Measurements from ENCODE around the gene PCDHGB4.

The PCDHGB4 gene

DNA sequence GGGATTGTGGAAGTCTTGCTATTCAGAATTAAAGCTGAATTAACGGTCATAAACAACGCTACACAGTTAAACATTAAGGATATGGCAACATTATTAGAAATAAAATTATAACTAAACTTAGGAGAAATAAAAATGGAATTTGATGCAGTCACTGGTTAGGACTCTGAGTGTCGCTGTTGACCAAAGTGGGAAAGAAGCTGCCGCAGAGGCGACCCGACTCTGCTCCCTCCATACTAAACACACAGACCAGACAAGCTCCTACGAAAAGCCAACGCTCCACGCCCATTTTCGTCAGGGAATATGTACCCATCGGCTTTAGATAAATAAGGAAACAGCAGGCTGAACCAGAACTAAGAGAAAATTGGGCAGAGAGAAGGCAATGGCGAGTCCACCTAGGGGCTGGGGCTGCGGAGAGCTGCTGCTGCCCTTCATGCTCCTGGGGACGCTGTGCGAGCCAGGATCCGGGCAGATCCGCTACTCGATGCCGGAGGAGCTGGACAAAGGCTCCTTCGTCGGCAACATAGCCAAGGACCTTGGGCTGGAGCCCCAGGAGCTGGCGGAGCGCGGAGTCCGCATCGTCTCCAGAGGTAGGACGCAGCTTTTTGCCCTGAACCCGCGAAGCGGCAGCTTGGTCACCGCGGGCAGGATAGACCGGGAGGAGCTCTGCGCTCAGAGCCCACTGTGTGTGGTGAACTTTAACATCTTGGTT is 23.4 kb upstream of the PCDHGB4 start, which contains the start of gene PCDHGA5:
Gene PCDHGA5, plus strand, starts transcription at position 211 of the 709 bp plus-strand sequence. Its CDS starts 169 bp downstream, at position 380.
- Mint-ChIP-seq H3K4me1 (no peaks in the 10 kb centered on the region), H3K27me3 (ENCODE audit: low read depth, poor library complexity) (no peaks in the 10 kb centered on the region), H3K4me3 (no peak within 1 kb of the TSS), H3K27ac (no peak within 1 kb of the TSS), H3K36me3 (ENCODE audit: low read depth) (peaks cover 46% of the 10 kb centered on the region), H3K9me3 (peaks cover 93% of the 10 kb centered on the region)
- TF ChIP-seq, protein P1, sequence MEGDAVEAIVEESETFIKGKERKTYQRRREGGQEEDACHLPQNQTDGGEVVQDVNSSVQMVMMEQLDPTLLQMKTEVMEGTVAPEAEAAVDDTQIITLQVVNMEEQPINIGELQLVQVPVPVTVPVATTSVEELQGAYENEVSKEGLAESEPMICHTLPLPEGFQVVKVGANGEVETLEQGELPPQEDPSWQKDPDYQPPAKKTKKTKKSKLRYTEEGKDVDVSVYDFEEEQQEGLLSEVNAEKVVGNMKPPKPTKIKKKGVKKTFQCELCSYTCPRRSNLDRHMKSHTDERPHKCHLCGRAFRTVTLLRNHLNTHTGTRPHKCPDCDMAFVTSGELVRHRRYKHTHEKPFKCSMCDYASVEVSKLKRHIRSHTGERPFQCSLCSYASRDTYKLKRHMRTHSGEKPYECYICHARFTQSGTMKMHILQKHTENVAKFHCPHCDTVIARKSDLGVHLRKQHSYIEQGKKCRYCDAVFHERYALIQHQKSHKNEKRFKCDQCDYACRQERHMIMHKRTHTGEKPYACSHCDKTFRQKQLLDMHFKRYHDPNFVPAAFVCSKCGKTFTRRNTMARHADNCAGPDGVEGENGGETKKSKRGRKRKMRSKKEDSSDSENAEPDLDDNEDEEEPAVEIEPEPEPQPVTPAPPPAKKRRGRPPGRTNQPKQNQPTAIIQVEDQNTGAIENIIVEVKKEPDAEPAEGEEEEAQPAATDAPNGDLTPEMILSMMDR (IDR thresholded peaks at IDR 0.05), result no peak
- no peak for DNase-seq

DNA sequence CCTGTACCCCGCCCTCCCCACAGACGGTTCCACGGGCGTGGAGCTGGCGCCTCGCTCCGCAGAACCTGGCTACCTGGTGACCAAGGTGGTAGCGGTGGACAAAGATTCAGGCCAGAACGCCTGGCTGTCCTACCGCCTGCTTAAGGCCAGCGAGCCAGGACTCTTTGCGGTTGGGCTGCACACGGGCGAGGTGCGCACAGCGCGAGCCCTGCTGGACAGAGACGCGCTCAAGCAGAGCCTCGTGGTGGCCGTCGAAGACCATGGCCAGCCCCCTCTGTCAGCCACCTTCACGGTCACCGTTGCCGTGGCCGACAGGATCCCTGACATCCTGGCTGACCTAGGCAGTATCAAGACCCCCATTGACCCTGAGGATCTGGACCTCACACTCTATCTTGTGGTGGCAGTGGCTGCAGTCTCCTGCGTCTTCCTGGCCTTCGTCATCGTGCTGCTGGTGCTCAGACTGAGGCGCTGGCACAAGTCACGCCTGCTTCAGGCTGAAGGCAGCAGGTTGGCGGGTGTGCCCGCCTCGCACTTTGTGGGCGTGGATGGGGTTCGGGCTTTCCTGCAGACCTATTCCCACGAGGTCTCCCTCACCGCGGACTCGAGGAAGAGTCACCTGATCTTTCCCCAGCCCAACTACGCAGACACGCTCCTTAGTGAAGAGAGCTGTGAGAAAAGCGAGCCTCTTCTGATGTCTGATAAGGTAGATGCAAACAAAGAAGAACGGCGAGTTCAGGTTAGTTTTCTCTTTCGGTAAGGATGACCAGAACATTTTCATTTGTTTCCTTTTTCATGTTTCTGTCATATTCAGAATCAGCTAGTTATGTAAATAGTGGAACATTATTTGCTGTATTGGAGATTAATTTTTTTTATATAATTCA is 21.2 kb upstream of the PCDHGB4 start:
- DNase-seq, result no peak
- H3K4me1 Mint-ChIP-seq, result no peaks in the 10 kb centered on the region
- TF ChIP-seq, protein P1 (IDR thresholded peaks at IDR 0.05), result no peak
- no peak overlapping the region for H3K27ac Mint-ChIP-seq
- no peaks in the 10 kb centered on the region for H3K27me3 Mint-ChIP-seq (ENCODE audit: low read depth, poor library complexity)
- H3K9me3 Mint-ChIP-seq, result peaks cover 93% of the 10 kb centered on the region
- H3K36me3 Mint-ChIP-seq (ENCODE audit: low read depth), result peaks cover 35% of the 10 kb centered on the region
- no peak overlapping the region for H3K4me3 Mint-ChIP-seq

DNA sequence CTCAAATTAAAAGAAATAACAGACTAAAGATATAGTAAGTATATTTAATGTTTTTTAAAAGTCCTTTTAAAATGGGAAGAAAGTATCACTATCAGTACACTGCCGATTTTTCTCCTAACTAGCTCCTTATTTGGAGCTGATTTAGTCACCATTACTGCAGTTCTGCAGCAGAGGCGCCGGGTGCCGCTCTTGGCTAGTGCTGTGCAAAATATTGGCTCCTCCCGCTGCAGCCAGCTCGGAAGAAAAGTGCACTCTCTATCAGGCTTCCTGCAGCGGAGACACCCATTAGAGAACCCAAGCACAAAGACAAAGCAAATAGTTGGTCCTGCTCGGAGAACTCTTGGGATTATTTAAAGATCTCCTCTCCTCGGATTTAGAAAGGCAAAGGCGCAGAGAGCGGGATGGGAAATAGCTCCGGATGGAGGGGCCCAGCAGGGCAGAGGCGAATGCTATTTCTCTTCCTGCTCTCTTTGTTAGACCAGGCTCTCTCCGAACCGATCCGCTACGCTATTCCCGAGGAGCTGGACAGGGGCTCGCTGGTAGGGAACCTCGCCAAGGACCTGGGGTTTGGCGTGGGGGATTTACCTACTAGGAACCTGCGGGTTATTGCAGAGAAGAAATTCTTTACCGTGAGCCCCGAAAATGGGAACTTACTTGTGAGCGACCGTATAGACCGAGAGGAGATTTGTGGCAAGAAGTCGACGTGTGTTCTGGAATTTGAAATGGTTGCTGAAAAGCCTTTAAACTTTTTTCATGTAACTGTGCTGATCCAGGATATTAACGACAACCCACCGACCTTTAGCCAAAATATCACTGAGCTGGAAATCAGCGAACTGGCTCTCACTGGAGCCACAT is 17.3 kb upstream of the PCDHGB4 start, which contains the start of gene PCDHGB3:
Gene PCDHGB3, plus strand, starts transcription at position 249 of the 855 bp plus-strand sequence. Its CDS starts 153 bp downstream, at position 402.
- Mint-ChIP-seq H3K36me3 (ENCODE audit: low read depth) (peaks cover 31% of the 10 kb centered on the region), H3K9me3 (peaks cover 92% of the 10 kb centered on the region), H3K4me3 (no peak within 1 kb of the TSS), H3K27ac (no peak within 1 kb of the TSS), H3K4me1 (no peaks in the 10 kb centered on the region), H3K27me3 (ENCODE audit: low read depth, poor library complexity) (no peaks in the 10 kb centered on the region)
- TF ChIP-seq, protein P1 (IDR thresholded peaks at IDR 0.05), result no peak
- no peak for DNase-seq

DNA sequence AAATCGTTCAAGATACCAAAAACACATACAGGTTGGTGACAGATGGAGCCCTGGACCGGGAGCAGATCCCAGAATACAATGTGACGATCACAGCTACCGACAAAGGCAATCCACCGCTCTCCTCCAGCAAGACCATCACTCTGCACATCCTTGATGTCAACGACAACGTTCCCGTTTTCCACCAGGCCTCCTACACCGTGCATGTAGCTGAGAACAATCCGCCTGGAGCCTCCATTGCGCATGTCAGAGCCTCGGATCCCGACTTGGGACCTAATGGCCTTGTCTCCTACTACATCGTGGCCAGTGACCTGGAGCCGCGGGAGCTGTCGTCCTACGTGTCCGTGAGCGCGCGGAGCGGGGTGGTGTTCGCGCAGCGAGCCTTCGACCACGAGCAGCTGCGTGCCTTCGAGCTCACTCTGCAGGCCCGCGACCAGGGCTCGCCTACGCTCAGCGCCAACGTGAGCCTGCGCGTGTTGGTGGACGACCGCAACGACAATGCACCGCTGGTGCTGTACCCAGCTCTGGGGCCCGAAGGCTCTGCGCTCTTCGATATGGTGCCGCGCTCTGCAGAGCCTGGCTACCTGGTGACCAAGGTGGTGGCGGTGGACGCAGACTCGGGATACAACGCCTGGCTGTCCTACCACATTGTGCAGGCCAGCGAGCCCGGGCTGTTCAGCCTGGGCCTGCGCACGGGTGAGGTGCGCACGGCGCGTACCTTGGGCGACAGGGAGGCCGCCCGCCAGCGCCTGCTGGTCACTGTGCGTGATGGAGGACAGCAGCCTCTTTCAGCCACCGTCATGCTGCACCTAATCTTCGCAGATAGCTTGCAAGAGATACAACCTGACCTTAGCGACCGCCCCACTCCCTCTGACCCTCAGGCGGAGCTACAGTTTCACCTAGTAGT is 15.7 kb upstream of the PCDHGB4 start:
- Mint-ChIP-seq H3K4me3 (no peak overlapping the region), H3K36me3 (ENCODE audit: low read depth) (peaks cover 30% of the 10 kb centered on the region), H3K9me3 (peaks cover 88% of the 10 kb centered on the region), H3K4me1 (no peaks in the 10 kb centered on the region), H3K27ac (no peak overlapping the region), H3K27me3 (ENCODE audit: low read depth, poor library complexity) (no peaks in the 10 kb centered on the region)
- DNase-seq, result no peak
- TF ChIP-seq, protein P1 (IDR thresholded peaks at IDR 0.05), result no peak
